ENCODE measurements around the gene NSA2. TPM values are rescaled to one million over a fixed set of nuclear protein-coding genes. Genes with fewer than 3 reads are reported as not detected.

NSA2 gene
- 54.7 TPM for total RNA-seq

DNA sequence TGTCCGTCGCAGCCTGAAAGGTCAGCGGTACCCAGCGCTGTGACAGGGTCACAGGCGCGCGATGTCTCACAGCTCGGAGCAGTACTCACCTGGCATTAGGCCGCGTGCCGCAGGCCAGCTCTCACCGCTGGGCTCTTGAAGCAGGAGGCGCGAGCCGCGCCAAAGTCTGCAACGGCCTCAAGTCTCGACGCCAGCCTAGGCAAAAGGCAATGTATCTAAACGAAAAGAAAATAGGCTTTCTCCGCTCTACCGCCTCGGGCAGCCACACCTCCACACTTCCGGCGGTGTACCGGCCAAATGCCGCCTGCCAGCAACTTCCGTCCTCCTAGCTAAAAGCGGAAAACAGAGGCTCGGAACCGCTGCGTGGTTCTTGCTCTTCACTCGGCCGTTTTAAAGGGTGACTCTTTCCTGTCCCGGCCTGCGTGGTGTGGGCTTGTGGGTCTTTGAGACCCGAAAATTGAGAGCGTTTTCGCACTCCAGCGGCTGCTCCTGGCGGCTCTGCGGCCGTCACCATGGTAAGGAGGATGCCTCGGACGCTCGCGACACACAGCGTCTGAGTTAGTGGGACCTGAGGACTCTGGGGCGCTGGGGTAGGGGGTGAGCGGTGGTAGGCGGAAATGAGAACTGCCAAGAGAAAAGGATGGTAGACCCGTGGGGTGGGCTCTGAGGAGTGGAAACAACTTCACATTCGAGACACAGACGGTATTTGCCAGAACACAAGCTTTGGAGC lies at the start of gene NSA2, which contains the start of gene GFM2:
Gene NSA2, plus strand, starts transcription at position 401 of the 730 bp plus-strand sequence. Its CDS starts 112 bp downstream, at position 513.
Gene GFM2, minus strand, starts transcription at position 269 of the 730 bp plus-strand sequence. CDS start 3,375 bp downstream, outside the sequence.

Small RNA genes lying within 50 kb of the gene (small RNA-seq; reads per million reads assigned to genes)
- not detected for gene RNU6-658P

Other genes starting within 250 kb of the NSA2 start
- gene ENC1, start 126.5 kb upstream of the NSA2 start, total RNA-seq = 503 TPM
- 41.8 TPM for gene HEXB, start 82.0 kb upstream of the NSA2 start, total RNA-seq
- gene GFM2, start 132 bp upstream of the NSA2 start, total RNA-seq = 60.4 TPM
- gene FAM169A, start 99.1 kb downstream of the NSA2 start, total RNA-seq = 126 TPM